Stomach (tissue), 4 donors: ENCODE measurements around the gene MYRIP.

ENCODE experiments used
- POLR2A ChIP-seq, 4 donors: fragments of 450-650 bp; IDR thresholded peaks; one replicate each; pipeline ENCODE4 v1.6.1; 2016; ENCODE audit warnings: antibody characterized with exemption in 4 of 4, control low read depth in 2 of 4, mild to moderate bottlenecking in 1 of 4, moderate library complexity in 1 of 4
- POLR2AphosphoS5 ChIP-seq, 3 donors: sonication (generic); formaldehyde crosslinking; IDR thresholded peaks; one replicate each; pipeline ENCODE4 v1.6.1; 2016; ENCODE audit warnings: antibody characterized with exemption in 3 of 3
- TF ChIP-seq, protein P1 (sequence below), 7 experiments: fragments of 450-650 bp in 4 of 7; fragments of 200-600 bp in 3 of 7; sonication (generic) in 3 of 7; IDR thresholded peaks; one replicate each; pipeline ENCODE4 v1.5.1; 2016 to 2019; ENCODE audit warnings: antibody characterized with exemption in 7 of 7, control low read depth in 2 of 7, mild to moderate bottlenecking in 1 of 7

DNA sequence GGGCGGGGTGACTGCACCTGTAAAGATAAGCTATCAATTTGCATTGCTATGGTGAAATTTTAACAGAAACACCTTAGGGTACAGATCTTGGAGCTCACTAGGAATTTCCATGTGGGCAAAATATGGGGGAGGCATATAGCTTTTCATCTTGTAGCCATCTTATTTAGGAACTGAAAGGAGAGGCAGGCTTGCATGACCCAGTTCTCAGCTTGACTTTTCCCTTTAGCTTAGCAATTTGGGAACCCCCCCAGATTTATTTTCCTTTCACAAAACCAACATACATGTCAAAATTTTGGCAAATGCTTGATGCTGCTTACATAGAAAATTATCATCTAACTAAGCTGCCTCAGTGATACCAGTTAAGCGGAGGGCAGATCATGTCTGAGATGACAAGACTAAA is 445.1 kb downstream of the MYRIP start:
- TF ChIP-seq POLR2A (IDR thresholded peaks at IDR 0.05), result no peak
- TF ChIP-seq, protein P1, sequence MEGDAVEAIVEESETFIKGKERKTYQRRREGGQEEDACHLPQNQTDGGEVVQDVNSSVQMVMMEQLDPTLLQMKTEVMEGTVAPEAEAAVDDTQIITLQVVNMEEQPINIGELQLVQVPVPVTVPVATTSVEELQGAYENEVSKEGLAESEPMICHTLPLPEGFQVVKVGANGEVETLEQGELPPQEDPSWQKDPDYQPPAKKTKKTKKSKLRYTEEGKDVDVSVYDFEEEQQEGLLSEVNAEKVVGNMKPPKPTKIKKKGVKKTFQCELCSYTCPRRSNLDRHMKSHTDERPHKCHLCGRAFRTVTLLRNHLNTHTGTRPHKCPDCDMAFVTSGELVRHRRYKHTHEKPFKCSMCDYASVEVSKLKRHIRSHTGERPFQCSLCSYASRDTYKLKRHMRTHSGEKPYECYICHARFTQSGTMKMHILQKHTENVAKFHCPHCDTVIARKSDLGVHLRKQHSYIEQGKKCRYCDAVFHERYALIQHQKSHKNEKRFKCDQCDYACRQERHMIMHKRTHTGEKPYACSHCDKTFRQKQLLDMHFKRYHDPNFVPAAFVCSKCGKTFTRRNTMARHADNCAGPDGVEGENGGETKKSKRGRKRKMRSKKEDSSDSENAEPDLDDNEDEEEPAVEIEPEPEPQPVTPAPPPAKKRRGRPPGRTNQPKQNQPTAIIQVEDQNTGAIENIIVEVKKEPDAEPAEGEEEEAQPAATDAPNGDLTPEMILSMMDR (IDR thresholded peaks at IDR 0.05), result no peak
- no peak for TF ChIP-seq POLR2AphosphoS5 (IDR thresholded peaks at IDR 0.05)
